Measurements from ENCODE around the gene OCEL1. TPM values are rescaled to one million over a fixed set of nuclear protein-coding genes. Genes with fewer than 3 reads are reported as not detected.

The OCEL1 gene
- total and polyA plus RNA-seq, 3 donors from 2014 or later = 6.6 to 17.5 (median 13.9) TPM

DNA sequence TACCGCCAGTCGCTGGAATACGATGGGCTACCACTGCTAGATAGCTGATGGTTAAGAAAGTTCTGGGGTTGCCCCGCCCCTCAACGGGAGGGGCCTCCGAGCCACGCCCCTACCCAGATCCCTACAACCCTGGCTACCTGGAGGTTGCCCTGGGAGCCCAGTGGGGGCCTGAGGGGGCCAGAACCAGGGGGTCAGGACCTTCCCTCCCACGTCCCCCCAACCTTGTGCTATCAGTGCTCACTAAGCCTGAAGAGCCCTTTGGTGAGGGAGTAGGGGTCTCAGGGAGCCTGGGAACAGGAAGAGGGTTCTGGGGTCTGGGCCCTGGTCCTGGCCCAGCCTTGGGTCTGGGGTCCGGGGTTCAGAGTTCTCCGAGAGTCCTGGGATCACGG lies 8.9 kb downstream of the OCEL1 start:
- H3K4me1 ChIP-seq = peaks cover 13% of the 10 kb centered on the region
- TF ChIP-seq, protein P1, sequence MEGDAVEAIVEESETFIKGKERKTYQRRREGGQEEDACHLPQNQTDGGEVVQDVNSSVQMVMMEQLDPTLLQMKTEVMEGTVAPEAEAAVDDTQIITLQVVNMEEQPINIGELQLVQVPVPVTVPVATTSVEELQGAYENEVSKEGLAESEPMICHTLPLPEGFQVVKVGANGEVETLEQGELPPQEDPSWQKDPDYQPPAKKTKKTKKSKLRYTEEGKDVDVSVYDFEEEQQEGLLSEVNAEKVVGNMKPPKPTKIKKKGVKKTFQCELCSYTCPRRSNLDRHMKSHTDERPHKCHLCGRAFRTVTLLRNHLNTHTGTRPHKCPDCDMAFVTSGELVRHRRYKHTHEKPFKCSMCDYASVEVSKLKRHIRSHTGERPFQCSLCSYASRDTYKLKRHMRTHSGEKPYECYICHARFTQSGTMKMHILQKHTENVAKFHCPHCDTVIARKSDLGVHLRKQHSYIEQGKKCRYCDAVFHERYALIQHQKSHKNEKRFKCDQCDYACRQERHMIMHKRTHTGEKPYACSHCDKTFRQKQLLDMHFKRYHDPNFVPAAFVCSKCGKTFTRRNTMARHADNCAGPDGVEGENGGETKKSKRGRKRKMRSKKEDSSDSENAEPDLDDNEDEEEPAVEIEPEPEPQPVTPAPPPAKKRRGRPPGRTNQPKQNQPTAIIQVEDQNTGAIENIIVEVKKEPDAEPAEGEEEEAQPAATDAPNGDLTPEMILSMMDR (IDR thresholded peaks at IDR 0.05) = no peak
- TF ChIP-seq POLR2A (IDR thresholded peaks at IDR 0.05) = no peak
- DNase-seq = peak; percentile 60
- H3K4me3 ChIP-seq = peak overlapping the region; percentile 43 to 58
- H3K27ac ChIP-seq = peak overlapping the region; percentile 26 to 74
- H3K9me3 ChIP-seq = no peaks in the 10 kb centered on the region
- no peaks in the 10 kb centered on the region for H3K27me3 ChIP-seq
- WGBS, 2 donors = 25 to 26% methylated on average over 10 to 11 of the region's 11 CpGs
- intact Hi-C loops (cut with DNase I; ENCODE audit: low total_unique reads) = no loop called here
- H3K36me3 ChIP-seq (ENCODE audit: low read depth, missing control alignments) = no peaks in the 10 kb centered on the region

DNA sequence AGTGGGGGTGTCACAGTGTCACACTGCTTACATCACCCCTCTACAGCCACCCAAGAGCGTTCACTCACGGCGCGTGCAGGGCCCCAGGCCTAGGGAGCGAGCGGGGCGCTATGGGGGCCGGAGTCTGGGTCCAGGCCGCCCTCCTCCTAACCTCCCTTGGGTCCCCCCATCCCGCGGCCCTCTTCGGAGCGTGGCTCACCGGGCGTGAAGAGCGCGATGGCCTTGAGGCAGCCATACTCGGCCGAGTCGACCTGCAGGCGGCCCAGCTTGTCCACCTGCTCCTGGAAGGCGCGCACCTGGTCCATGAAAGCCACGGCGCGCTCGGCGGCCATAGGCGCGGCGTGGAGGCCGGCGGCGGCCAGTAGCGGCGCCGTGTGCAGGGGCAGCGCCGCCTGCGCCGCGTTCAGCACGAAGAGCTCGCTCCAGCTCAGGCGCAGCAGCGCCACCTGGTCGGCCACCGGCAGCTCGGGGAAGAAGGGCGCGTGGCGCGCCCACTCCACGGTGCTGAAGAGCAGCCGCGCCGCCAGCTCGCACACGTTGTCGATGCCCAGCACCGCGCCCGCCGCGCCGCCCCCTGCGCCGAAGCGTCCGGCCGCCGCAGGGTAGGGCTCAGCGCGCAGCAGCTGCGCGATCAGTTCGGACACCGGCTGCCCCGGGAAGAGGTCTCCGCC lies 9.4 kb downstream of the OCEL1 start:
- intact Hi-C loops (cut with DNase I; ENCODE audit: low total_unique reads) = no loop called here
- no peak for TF ChIP-seq POLR2A (IDR thresholded peaks at IDR 0.05)
- TF ChIP-seq, protein P1 (IDR thresholded peaks at IDR 0.05) = peak; percentile 31 to 46 (median 34)
- H3K36me3 ChIP-seq (ENCODE audit: low read depth, missing control alignments) = no peaks in the 10 kb centered on the region
- no peaks in the 10 kb centered on the region for H3K27me3 ChIP-seq
- DNase-seq = peak; percentile 80
- no peaks in the 10 kb centered on the region for H3K9me3 ChIP-seq
- 8% methylated on average over 44 of the region's 80 CpGs; no CpG with 5 or more reads in 1 of the 2 donors for WGBS, 2 donors
- peaks cover 17% of the 10 kb centered on the region for H3K4me1 ChIP-seq
- H3K27ac ChIP-seq = peak overlapping the region; percentile 26 to 74
- H3K4me3 ChIP-seq = peak overlapping the region; percentile 43 to 58

DNA sequence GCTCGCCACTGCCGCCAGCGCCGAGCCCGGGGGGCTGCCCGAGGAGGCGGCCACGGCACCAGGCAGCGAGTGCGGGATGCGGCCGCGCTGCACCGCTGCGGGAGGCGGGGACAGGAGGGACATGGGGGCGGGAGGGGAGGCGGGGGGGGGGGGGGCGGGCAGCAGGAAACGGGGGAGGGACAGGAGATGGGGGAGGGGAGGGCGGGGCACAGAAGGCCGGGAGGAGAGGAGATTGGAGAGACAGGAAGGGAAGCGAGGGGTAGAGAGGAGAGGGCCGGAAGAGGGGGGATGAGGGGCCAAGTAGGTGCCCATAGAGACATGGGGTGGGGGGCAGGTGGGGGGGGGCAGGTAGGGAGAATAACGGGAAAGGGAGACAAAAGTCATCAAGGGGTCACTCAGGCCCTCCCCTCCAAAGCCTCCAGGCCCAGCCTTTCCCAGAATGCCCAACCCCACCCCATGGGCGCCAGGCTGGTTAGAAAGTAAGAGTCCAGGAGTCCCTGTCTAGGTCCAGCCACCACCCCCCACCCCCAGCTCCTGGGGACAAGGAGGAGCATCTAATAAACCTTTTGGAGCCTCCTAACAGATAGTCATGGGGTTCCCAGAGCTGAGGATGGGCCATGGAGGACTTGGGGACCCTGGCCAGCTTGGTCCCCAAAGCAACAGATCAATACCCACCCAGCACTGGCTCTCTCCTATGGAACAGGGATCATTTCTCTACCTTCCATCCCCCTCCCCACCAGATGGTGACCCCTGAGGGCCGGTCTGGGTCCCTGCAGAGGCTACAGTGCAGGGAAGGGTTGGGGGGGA lies 10.1 kb downstream of the OCEL1 start:
- no peak for DNase-seq
- no peaks in the 10 kb centered on the region for H3K9me3 ChIP-seq
- TF ChIP-seq, protein P1 (IDR thresholded peaks at IDR 0.05) = no peak
- no peak for TF ChIP-seq POLR2A (IDR thresholded peaks at IDR 0.05)
- no peaks in the 10 kb centered on the region for H3K27me3 ChIP-seq
- no peaks in the 10 kb centered on the region for H3K36me3 ChIP-seq (ENCODE audit: low read depth, missing control alignments)
- peak overlapping the region; percentile 43 to 58 for H3K4me3 ChIP-seq
- 7 to 30% methylated on average over 5 to 6 of the region's 27 CpGs for WGBS, 2 donors
- intact Hi-C loops (cut with DNase I; ENCODE audit: low total_unique reads) = no loop called here
- peak overlapping the region in 1 of 2 donors; percentile 74 for H3K27ac ChIP-seq
- H3K4me1 ChIP-seq = peaks cover 21% of the 10 kb centered on the region

DNA sequence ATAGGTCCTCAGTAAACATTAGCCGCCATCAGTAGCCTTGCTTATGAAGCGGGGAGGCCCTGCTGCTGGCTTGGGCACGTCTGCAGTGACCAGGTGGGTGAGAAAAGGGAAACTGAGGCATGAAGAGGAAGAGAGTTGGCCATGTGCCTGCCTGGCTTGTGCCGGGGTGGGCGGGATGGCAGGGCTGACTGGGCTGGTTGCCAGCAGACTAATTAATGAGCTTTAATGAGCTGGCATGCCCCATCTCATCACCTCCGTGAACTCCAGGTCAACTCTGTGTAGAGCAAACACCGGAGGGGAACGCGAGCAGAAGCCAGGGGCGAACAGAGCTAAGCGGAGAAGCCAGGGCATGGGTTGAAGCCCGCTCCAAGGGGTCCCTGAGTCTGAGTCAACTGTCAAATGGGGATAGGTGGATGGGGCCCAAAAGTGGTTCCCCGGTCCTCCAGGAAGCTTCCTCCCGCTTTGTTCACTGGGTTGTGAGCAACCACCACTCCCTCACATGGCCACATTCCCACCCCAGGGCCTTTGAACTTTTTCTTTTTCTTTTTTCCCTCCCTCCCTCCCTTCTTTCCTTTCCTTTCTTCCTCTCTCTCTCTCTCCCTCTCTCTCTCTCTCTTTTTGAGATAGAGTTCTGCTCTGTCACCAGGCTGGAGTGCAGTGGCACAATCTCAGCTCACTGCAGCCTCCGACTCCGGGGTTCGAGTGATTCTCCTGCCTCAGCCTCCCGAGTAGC lies 11.0 kb downstream of the OCEL1 start:
- 88 to 90% methylated on average over 18 of the region's 18 CpGs for WGBS, 2 donors
- no peaks in the 10 kb centered on the region for H3K9me3 ChIP-seq
- intact Hi-C loops (cut with DNase I; ENCODE audit: low total_unique reads) = no loop called here
- H3K4me1 ChIP-seq = peaks cover 26% of the 10 kb centered on the region
- no peaks in the 10 kb centered on the region for H3K27me3 ChIP-seq
- no peak overlapping the region for H3K27ac ChIP-seq
- no peak overlapping the region for H3K4me3 ChIP-seq
- TF ChIP-seq, protein P1 (IDR thresholded peaks at IDR 0.05) = no peak
- TF ChIP-seq POLR2A (IDR thresholded peaks at IDR 0.05) = no peak
- H3K36me3 ChIP-seq (ENCODE audit: low read depth, missing control alignments) = no peaks in the 10 kb centered on the region
- no peak for DNase-seq
